ENCODE measurements around the gene GPD1. TPM values are rescaled to one million over a fixed set of nuclear protein-coding genes. Genes with fewer than 3 reads are reported as not detected.

Gene GPD1
- total RNA-seq, 2 experiments from 2014 or later = 0.41 to 0.47 TPM

GRCh38 chr12:50075808-50076170 lies 28.0 kb upstream of the GPD1 start:
- Mint-ChIP-seq H3K36me3 (ENCODE audit: low read depth) (no peaks in the 10 kb centered on the region), H3K4me3 (no peak overlapping the region), H3K9me3 (no peaks in the 10 kb centered on the region), H3K27me3 (no peaks in the 10 kb centered on the region), H3K27ac (no peak overlapping the region), H3K4me1 (ENCODE audit: low read depth) (peaks cover 1% of the 10 kb centered on the region)
- Histone ChIP-seq H3K36me3 (ENCODE audit: insufficient read depth, low read length) (no peaks in the 10 kb centered on the region), H3K4me1 (ENCODE audit: insufficient read depth, low read length) (peaks cover 8% of the 10 kb centered on the region), H3K4me3 (ENCODE audit: low read length) (no peak overlapping the region), H3K27ac (ENCODE audit: low read depth in 1 of 2, low read length in 2 of 2) (no peak overlapping the region), H3K9me3 (ENCODE audit: control insufficient read depth in 1 of 2, insufficient read depth in 1 of 2, low read length in 2 of 2) (no peaks in the 10 kb centered on the region), H3K27me3 (ENCODE audit: control insufficient read depth in 1 of 2, insufficient read depth in 2 of 2, low read length in 2 of 2) (no peaks in the 10 kb centered on the region)
- POLR2A ChIA-PET = no interaction called here
- intact Hi-C loops (cut with DNase I, micrococcal nuclease) = loop anchor here (1.0 to 10.0 kb wide), 4 partner anchors 37 to 239 kb away; partner anchors contain the start of gene COX14 (in 1 of the 2)
- TF ChIP-seq CTCF (IDR thresholded peaks at IDR 0.05) = no peak
- no peak for DNase-seq
- ATAC-seq (ENCODE audit: poor library complexity) = no peak
- CTCF ChIA-PET = interaction anchor here (0.7 to 1.4 kb wide), 3 partner anchors 9 to 10 kb away, joined by 3 read pairs; partner anchors contain the start of gene SMARCD1

GRCh38 chr12:50077099-50077498 lies 26.7 kb upstream of the GPD1 start:
- Histone ChIP-seq H3K36me3 (ENCODE audit: insufficient read depth, low read length) (no peaks in the 10 kb centered on the region), H3K9me3 (ENCODE audit: control insufficient read depth in 1 of 2, insufficient read depth in 1 of 2, low read length in 2 of 2) (no peaks in the 10 kb centered on the region), H3K4me1 (ENCODE audit: insufficient read depth, low read length) (peaks cover 8% of the 10 kb centered on the region), H3K27me3 (ENCODE audit: control insufficient read depth in 1 of 2, insufficient read depth in 2 of 2, low read length in 2 of 2) (no peaks in the 10 kb centered on the region), H3K4me3 (ENCODE audit: low read length) (no peak overlapping the region), H3K27ac (ENCODE audit: low read depth in 1 of 2, low read length in 2 of 2) (no peak overlapping the region)
- intact Hi-C loops (cut with DNase I, micrococcal nuclease) = loop anchor here in 1 of 2 experiments (5.0 to 10.0 kb wide), 2 partner anchors 35 to 238 kb away; partner anchors contain the start of gene COX14
- no peaks in the 10 kb centered on the region for H3K27me3 Mint-ChIP-seq
- TF ChIP-seq CTCF (IDR thresholded peaks at IDR 0.05) = no peak
- no peaks in the 10 kb centered on the region for H3K36me3 Mint-ChIP-seq (ENCODE audit: low read depth)
- H3K9me3 Mint-ChIP-seq = no peaks in the 10 kb centered on the region
- DNase-seq (no peak), ATAC-seq (ENCODE audit: poor library complexity) (no peak)
- POLR2A ChIA-PET = no interaction called here
- H3K4me3 Mint-ChIP-seq = no peak overlapping the region
- no peak overlapping the region for H3K27ac Mint-ChIP-seq
- CTCF ChIA-PET = no interaction called here
- H3K4me1 Mint-ChIP-seq (ENCODE audit: low read depth) = no peaks in the 10 kb centered on the region

- CTCF ChIA-PET = interaction anchor here (1.0 kb wide), 1 partner anchor 34 kb away, joined by 3 read pairs; the partner anchor contains the start of gene COX14
- Histone ChIP-seq H3K4me1 (ENCODE audit: insufficient read depth, low read length) (peaks cover 8% of the 10 kb centered on the region), H3K9me3 (ENCODE audit: control insufficient read depth in 1 of 2, insufficient read depth in 1 of 2, low read length in 2 of 2) (no peaks in the 10 kb centered on the region), H3K27ac (ENCODE audit: low read depth in 1 of 2, low read length in 2 of 2) (no peak overlapping the region), H3K36me3 (ENCODE audit: insufficient read depth, low read length) (no peaks in the 10 kb centered on the region), H3K27me3 (ENCODE audit: control insufficient read depth in 1 of 2, insufficient read depth in 2 of 2, low read length in 2 of 2) (no peaks in the 10 kb centered on the region), H3K4me3 (ENCODE audit: low read length) (no peak overlapping the region)
- Mint-ChIP-seq H3K4me3 (no peak overlapping the region), H3K9me3 (no peaks in the 10 kb centered on the region), H3K4me1 (ENCODE audit: low read depth) (no peaks in the 10 kb centered on the region), H3K27ac (no peak overlapping the region), H3K36me3 (ENCODE audit: low read depth) (no peaks in the 10 kb centered on the region), H3K27me3 (no peaks in the 10 kb centered on the region)
- ATAC-seq (ENCODE audit: poor library complexity) (no peak), DNase-seq (no peak)
- intact Hi-C loops (cut with DNase I, micrococcal nuclease) = loop anchor here in 1 of 2 experiments (5.0 to 10.0 kb wide), 2 partner anchors 34 to 237 kb away; partner anchors contain the start of gene COX14
- POLR2A ChIA-PET = no interaction called here
- no peak for TF ChIP-seq CTCF (IDR thresholded peaks at IDR 0.05)
Measured at GRCh38 chr12:50078281-50078680, 25.5 kb upstream of the GPD1 start.

All from CD4-positive, alpha-beta T cell (primary cell).